Ramos (cell line): Measurements from ENCODE around the gene NAA30.

Source experiments
- in situ Hi-C: fragments of 300-500 bp; cut with MboI; formaldehyde crosslinking; loops from one replicate; pipeline ENCODE4 v1.14.3; 2022; ENCODE audit warnings: low sequenced_read_pairs; ENCODE audit not compliant: unreplicated experiment

Gene NAA30

GRCh38 chr14:57391517-57392195 lies 1.3 kb downstream of the NAA30 start:
- in situ Hi-C loops, result no loop called here

DNA sequence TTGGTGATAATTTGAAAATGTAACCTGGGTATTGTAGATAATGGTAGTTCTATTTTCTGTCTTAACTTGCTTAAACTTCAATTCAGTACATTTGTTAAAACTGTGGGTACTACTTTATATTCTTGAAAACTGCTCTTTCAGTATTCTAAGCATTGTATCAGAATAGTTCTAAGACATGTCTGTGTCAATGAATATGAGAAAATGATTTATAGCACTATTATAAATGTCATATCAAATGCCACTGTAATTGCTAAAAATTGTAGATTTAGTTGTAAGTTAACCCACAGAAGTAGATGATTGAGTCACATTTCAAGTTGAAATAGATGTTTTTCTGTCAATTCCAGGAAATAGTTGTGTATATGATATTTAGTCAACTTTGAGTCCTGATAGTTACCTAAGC lies 2.4 kb downstream of the NAA30 start:
- in situ Hi-C loops, result no loop called here

DNA sequence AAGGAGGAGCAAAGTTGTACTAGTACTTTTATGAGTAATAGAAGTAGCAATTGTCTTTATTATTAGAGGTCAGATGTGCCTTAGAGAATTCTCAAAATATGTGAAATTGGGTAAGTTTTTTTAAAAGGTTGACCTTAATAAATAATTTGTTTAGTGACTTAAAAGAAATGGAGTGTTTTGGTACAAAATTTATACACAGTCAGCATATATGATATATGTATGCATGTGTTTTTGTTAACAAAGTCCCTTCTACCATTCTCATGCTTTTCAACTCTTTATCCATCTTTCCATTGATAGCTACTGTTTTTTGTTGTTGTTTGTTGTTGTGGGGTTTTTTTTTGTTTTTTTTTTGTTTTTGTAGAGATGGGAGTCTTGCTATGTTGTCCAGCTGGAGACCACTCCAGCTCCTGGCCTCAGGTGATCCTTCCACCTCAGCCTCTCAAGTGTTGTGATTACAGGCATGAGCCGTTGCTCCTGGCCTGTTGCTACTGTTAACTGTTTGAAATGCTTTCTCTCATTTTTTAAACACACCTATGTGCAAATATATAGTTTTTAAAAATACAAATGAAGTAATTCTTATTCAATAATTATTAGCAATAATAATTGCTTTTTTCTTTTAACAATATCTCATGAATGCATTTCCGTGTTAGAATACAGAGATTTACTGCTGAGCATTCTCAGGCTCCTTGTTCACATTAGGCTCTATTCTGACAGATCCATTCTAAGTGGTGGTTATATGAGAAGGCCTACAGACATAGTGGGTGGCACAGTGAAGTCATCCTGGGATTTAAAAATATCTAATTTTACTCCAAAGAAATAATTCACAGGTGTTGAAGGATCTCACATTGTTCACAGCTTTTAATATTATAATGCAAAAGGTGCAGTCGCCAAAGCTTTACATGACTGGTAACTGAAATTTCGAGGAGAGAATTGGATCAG lies 10.4 kb downstream of the NAA30 start:
- in situ Hi-C loops, result no loop called here

- in situ Hi-C loops, result no loop called here
These were observed 11.1 kb downstream of the NAA30 start for GRCh38 chr14:57401501-57401900.

DNA sequence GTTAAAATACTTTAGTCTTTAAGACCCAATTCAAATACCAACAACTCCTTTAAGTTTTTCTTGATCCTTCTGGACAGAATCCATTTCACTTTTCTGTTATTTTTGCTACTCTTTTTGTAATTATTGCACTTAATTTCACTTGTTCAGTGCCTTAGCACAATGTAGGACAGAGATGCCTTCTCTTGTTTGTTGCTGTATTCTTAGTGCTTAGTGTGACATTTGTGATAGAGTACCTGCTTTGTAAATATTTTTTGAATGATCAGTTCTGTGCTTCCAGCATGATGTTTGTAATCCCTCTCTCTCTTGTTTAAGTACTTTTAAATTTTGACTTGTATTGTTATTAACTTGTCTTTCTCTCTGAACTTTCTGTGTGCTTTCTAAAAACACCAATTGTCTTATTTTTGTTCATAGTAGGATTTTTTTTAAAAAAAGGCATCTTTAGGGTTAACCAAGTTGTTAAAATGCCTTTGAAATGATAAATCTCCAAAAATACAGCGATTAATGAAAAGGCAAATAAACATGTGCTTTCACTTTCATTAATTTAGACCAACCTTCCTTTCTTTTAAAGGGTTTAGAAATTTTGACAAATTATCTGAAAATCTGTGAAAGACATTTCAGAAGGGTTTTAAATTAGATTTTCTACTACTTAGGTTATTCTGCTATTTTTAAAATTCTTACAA lies 11.9 kb downstream of the NAA30 start:
- in situ Hi-C loops, result no loop called here

DNA sequence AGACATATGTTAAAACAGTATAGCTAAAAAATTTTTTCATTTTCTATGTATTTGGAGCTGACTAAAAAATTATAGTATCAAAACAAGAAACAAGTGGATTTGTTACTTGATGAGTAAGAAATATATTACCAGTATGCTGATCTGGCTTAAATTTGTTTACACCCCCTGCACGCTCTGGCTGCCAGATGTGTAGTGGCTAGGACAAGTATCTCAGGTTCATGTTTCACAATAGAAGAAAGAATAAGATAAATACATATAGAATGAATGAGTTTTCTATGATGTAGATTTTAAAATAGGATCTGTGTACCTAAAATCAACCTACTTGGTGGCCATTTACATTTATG lies 13.1 kb downstream of the NAA30 start:
- in situ Hi-C loops, result no loop called here

DNA sequence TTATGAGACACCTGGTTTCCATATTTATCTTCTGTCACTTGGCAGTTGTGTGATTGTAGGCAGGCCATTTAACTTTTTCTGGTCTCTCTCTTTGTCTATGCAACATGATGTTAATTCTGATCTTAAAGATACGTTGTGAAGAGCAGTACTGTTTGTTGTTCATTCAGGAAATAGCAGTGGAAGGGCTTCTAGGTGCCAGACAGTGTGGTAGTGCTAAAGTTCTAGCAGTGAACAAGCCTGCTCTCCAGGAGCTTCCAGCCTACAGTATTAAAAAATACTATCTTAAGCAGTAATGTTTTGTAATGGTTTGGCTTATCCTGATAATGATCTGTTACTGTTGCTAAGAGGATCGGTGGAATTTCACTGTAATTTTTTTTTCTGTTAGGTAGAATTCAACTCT lies 15.2 kb downstream of the NAA30 start:
- in situ Hi-C loops, result no loop called here

DNA sequence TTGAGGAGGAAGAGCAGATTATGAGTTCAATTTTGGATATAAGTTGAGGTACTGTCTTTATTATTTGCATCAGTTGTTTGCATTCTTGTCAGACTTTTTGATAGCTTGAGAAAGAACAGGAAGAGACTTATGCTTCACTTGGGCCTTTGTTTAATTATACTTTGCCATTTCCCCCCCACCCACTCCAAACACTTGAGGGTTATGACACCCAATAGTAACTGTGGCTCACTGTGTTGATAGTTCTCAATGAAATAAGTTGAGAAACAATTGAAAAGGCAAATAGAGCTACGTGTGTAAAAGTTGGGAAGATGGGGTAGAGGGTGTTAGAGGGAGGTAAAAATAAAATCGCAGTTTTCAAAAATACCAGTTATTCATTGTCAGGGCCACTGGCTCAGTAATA lies 17.7 kb downstream of the NAA30 start:
- in situ Hi-C loops, result no loop called here

GRCh38 chr14:57408634-57409033 lies 18.2 kb downstream of the NAA30 start:
- in situ Hi-C loops, result no loop called here

- in situ Hi-C loops, result no loop called here
These were observed 22.0 kb downstream of the NAA30 start for GRCh38 chr14:57412341-57412740.

DNA sequence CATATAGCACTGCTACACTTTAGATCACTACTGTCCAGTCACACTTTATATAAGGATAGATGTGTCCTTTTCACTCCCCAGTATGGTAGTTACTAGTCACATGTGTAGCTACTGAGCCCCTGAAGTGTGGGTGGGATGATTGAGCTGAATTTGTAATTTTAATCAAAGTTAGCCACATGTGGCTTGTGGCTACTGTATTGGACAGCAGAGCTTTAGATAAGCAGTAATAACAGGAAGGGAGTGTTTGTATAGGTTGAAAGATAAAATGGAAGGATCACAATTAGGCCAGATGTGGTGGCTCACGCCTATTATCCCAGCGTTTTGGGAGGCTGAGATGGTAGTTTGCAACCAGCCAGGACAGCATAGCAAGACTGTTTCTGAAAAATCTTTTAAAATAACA lies 23.5 kb downstream of the NAA30 start:
- in situ Hi-C loops, result no loop called here

- in situ Hi-C loops, result no loop called here
These were observed 26.8 kb downstream of the NAA30 start for GRCh38 chr14:57417228-57417627.

DNA sequence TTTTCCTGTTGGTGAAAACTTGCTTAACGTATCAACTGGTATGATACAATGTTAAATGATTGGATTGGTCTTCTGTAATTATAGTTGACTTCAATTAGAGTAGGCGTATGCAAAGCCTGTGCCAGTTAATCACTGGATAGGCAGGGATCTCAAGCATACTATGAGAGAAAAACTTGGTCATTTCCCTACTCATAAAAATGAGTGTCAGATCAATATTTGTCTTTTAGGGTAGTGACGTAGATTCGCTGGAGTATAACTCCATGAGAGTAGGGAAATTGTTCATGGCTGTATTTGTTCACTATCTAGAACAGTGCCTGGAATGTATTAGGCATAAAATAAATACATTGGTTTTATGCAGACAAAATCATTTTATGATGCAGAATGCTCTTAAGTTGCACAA lies 28.6 kb downstream of the NAA30 start:
- in situ Hi-C loops, result no loop called here

DNA sequence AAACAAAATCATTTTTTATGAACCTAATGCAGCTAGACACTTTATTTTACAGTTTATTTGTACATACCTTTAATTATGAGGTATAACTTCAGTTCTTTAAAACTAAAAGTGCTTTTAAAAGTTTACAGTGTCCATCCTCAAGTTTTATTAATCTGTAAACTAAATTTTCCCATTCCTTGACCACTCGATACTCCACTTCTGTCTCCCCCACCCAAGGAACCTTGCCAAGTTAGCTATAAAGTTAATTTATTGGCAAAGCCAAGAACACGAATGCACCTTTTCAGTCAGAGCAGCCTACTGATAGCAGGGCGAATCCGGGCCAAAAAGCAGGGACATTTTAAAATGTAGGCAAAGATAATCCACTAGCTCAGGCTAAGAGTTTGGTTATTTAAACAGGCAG lies 29.6 kb downstream of the NAA30 start:
- in situ Hi-C loops, result no loop called here

DNA sequence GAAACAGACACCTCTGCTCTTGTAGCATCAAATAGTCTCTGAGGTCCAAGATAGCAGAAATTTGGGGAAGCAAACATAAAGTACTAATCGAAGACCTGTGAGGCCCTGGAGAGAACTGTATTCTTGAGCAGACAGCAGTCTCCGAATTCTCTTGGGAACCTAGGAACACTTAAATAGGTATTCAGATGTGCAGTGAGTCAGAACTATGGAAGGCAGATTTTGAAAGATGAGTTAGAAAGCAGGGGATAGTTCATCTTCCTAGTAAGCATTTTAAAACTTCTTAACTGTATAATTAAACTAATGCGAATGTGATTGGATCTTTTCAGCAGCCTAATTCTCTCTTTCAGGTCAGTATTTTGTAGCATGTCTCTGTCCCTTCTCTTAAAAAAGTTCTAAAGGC lies 30.6 kb downstream of the NAA30 start:
- in situ Hi-C loops, result no loop called here

- in situ Hi-C loops, result no loop called here
These were observed 45.5 kb downstream of the NAA30 start for GRCh38 chr14:57435923-57436322.

DNA sequence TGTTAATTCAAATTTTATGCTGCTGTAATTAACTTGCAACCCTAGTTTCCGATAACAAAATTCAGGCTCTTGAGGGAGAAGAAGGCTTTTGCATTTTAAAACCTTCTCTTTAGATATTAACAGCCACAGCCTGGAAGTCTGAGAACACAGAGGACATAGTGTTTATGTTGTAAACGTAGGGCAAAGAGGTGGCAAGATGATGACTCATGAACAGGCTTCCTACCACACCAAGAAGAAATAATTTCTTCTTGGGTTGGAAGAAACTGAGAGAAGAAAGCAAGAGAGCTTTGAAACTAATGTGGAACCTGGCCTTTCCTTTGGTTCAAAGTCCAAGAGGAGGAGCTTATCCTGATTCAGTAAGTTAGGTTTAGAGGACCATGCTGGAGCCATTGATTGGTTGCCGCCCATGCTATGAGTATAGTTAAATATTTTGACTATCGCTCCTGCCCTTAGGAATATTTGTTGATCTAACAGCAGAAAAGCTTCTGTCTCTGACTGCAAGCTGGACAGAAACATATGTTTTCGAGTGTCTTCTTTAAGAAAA lies 71.5 kb downstream of the NAA30 start:
- in situ Hi-C loops, result no loop called here

DNA sequence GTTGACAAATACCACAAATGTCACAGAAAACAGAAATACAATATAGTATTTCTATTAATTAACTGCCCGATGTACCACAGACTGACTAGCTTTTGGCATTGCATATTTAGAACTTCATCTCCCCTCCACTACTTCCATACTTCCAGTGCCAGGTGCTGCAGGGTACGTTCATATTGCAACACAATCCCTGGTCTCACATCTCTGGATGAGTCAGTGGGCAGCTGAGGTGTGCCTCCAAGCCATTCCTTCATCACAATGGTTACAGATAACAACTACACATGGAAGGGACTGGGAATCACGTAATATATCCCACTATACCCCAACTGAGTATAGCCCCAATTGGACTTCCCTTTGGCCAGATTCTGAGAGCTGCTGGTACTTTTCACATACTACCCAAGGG lies 72.2 kb downstream of the NAA30 start:
- in situ Hi-C loops, result no loop called here

DNA sequence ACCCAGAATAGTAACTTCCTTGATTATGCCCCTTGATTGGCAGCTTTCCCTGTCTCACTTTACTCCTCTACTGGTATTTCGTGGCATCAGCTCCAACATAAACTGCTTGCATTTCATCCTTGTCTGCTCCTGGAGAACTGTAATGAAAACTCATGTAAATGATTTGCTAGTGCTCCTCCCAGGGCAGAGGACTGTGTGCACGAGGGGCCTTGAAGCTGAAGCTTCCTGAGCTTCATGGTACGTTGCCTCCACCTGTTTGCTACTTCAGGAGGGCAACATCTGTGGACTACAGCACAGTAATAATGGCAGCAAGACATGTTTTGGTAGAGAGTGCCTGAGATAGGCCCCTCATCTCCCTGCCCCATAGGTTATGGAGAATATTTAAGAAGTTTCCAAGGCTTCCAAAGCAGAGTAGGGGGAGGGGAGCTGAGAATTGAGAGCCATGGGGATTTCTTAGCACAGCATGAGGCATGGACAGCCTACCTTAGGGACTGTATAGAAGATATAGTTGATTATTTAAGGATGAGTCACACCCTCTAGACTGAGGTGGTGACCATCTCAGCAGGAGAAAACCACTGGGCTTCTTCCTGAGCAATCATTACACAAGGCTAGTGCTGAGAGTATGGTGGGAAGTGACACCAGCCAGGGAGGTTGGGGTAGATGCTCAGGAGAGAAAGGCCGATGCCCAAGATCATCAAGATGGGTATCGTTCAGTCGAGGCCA lies 73.8 kb downstream of the NAA30 start:
- in situ Hi-C loops, result no loop called here
